Measurements from ENCODE around the gene SPOCK1. TPM values are rescaled to one million over a fixed set of nuclear protein-coding genes. Genes with fewer than 3 reads are reported as not detected.

The SPOCK1 gene
- total and polyA plus RNA-seq, 2 donors (not counting 3 experiments of a cell fraction or from before 2014, with no cell fraction given): 144 to 280 TPM

GRCh38 chr5:137090721-137091120 is 408.4 kb downstream of the SPOCK1 start:
- no peak for DNase-seq (ENCODE audit: low read depth, low spot score)
- POLR2A ChIA-PET: no interaction called here
- CTCF ChIA-PET: no interaction called here
- Histone ChIP-seq H4K20me1 (replicated peaks; ENCODE audit: control insufficient read depth, extremely low read depth, insufficient read depth, low read length) (no peaks in the 10 kb centered on the region), H3K27me3 (ENCODE audit: control insufficient read depth in 2 of 2, insufficient read depth in 2 of 2, low read length in 2 of 2) (no peaks in the 10 kb centered on the region), H3K4me2 (ENCODE audit: insufficient read depth, low read length) (no peak overlapping the region), H2AFZ (ENCODE audit: low read depth, low read length) (no peak overlapping the region), H3K9ac (replicated peaks; ENCODE audit: extremely low read depth, insufficient read depth, low read length) (no peak overlapping the region), H3K9me3 (replicated peaks; ENCODE audit: control insufficient read depth, insufficient read depth, low read length) (no peaks in the 10 kb centered on the region), H3K27ac (ENCODE audit: insufficient read depth, low read depth, low read length) (no peak overlapping the region), H3K4me3 (replicated peaks in 1 of 3; ENCODE audit: insufficient read depth in 1 of 3, low read depth in 1 of 3, low read length in 3 of 3) (no peak overlapping the region), H3K79me2 (ENCODE audit: control insufficient read depth, insufficient read depth, low read length) (no peaks in the 10 kb centered on the region), H3K9me1 (replicated peaks; ENCODE audit: control insufficient read depth, extremely low read depth, insufficient read depth, low read length) (no peaks in the 10 kb centered on the region), H3K36me3 (ENCODE audit: control insufficient read depth in 2 of 2, extremely low read depth in 1 of 2, insufficient read depth in 2 of 2, low read length in 2 of 2) (no peaks in the 10 kb centered on the region), H3K4me1 (ENCODE audit: control insufficient read depth, extremely low read depth, insufficient read depth, low read length) (no peaks in the 10 kb centered on the region)
- TF ChIP-seq CTCF (IDR thresholded peaks at IDR 0.05; ENCODE audit: extremely low read depth in 1 of 2, insufficient read depth in 1 of 2, low read depth in 1 of 2, low read length in 2 of 2) (no peak), EZH2 (IDR thresholded peaks at IDR 0.05; ENCODE audit: borderline replicate concordance, low read depth, low read length, severe bottlenecking) (no peak), GATA2 (IDR thresholded peaks at IDR 0.05; ENCODE audit: insufficient read depth, insufficient read length, low read depth, low read length) (no peak), MYC (IDR thresholded peaks at IDR 0.05; ENCODE audit: low read depth, low read length) (no peak), FOS (IDR thresholded peaks at IDR 0.05; ENCODE audit: borderline replicate concordance, insufficient read depth, low read length) (no peak), POLR2AphosphoS5 (IDR thresholded peaks at IDR 0.05; ENCODE audit: insufficient read depth, low read depth, low read length) (no peak), JUN (IDR thresholded peaks at IDR 0.05; ENCODE audit: borderline replicate concordance, insufficient read depth, insufficient read length, low read depth) (no peak), POLR2A (IDR thresholded peaks at IDR 0.05; ENCODE audit: low read depth, low read length) (no peak)
- TF ChIP-seq, protein P1, sequence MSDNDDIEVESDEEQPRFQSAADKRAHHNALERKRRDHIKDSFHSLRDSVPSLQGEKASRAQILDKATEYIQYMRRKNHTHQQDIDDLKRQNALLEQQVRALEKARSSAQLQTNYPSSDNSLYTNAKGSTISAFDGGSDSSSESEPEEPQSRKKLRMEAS (IDR thresholded peaks at IDR 0.05; ENCODE audit: insufficient read depth, insufficient read length): no peak
- FAIRE-seq: no peak
- BruUV-seq (replicated peaks): no TSS peak
- intact Hi-C loops (cut with micrococcal nuclease): no loop called here
- dilution Hi-C loops (cut with MboI; ENCODE audit: extremely low pct_ligation_motif_present, low sequenced_read_pairs): no loop called here

Measured in endothelial cell of umbilical vein (primary cell).